ENCODE data around the gene LAMC2.
A peak's percentile ranks its signal among the peaks of the same experiment; 100 is the strongest.
"Not testable (repeated sequence)": the region's sequence is repeated elsewhere in the genome, so short reads cannot be mapped to it uniquely, and the experiment has no call there.

Gene LAMC2

GRCh38 chr1:183239793-183240525 is 53.9 kb downstream of the LAMC2 start:
- peak overlapping the region; percentile 1; the same call in 1 of the 2 replicates for H3K27ac ChIP-seq
- CTCF ChIA-PET, result interaction anchor here (0.6 to 0.8 kb wide), 6 partner anchors 14 to 231 kb away, joined by 3 to 4 read pairs (median 3); no protein-coding TSS in a partner anchor
- POLR2A ChIA-PET (ENCODE audit: low non-redundant PET), result no interaction called here
- TF ChIP-seq CTCF (conservative IDR thresholded peaks at IDR 0.05; ENCODE audit: low read depth), result no peak
- DNase-seq (ENCODE audit: low spot score), result no peak

GRCh38 chr1:183240526-183240825 is 54.4 kb downstream of the LAMC2 start:
- POLR2A ChIA-PET (ENCODE audit: low non-redundant PET), result no interaction called here
- TF ChIP-seq CTCF (conservative IDR thresholded peaks at IDR 0.05; ENCODE audit: low read depth), result no peak
- CTCF ChIA-PET, result interaction anchor here (0.7 to 0.8 kb wide), 2 partner anchors 27 to 41 kb away, joined by 3 to 4 read pairs; no protein-coding TSS in a partner anchor
- DNase-seq (ENCODE audit: low spot score), result no peak
- H3K27ac ChIP-seq, result no peak overlapping the region; the same call in 1 of the 2 replicates

- H3K27ac ChIP-seq; POLR2A ChIA-PET (ENCODE audit: low non-redundant PET); DNase-seq (ENCODE audit: low spot score): not testable (repeated sequence)
- CTCF ChIA-PET, result interaction anchor here (0.7 kb wide), 1 partner anchor 27 kb away, joined by 3 read pairs; no protein-coding TSS in a partner anchor
These were observed 54.8 kb downstream of the LAMC2 start for GRCh38 chr1:183240853-183241252.

GRCh38 chr1:183241471-183241870 is 55.4 kb downstream of the LAMC2 start:
- DNase-seq (ENCODE audit: low spot score), result no peak
- ChIA-PET CTCF (interaction anchor here (0.6 kb wide), 1 partner anchor 28 kb away, joined by 3 read pairs; no protein-coding TSS in a partner anchor), POLR2A (ENCODE audit: low non-redundant PET) (no interaction called here)
- H3K27ac ChIP-seq, result no peak overlapping the region
- no peak for TF ChIP-seq CTCF (conservative IDR thresholded peaks at IDR 0.05; ENCODE audit: low read depth)

GRCh38 chr1:183242556-183242955 is 56.5 kb downstream of the LAMC2 start:
- CTCF ChIA-PET, result interaction anchor here (0.6 kb wide), 1 partner anchor 70 kb away, joined by 3 read pairs; no protein-coding TSS in a partner anchor
- TF ChIP-seq CTCF (conservative IDR thresholded peaks at IDR 0.05; ENCODE audit: low read depth), result no peak
- no peak overlapping the region for H3K27ac ChIP-seq
- DNase-seq (ENCODE audit: low spot score), result no peak
- POLR2A ChIA-PET (ENCODE audit: low non-redundant PET), result no interaction called here

GRCh38 chr1:183243161-183244050 is 57.3 kb downstream of the LAMC2 start:
- CTCF ChIA-PET, result interaction anchor here (0.9 kb wide), 1 partner anchor 8 kb away, joined by 5 read pairs; no protein-coding TSS in a partner anchor
- H3K27ac ChIP-seq, result peak overlapping the region; percentile 50
- no peak for DNase-seq (ENCODE audit: low spot score)
- no peak for TF ChIP-seq CTCF (conservative IDR thresholded peaks at IDR 0.05; ENCODE audit: low read depth)
- POLR2A ChIA-PET (ENCODE audit: low non-redundant PET), result no interaction called here
